GM04504 (cell line): ENCODE measurements around the gene DOCK6.
"Not testable (repeated sequence)": the region's sequence is repeated elsewhere in the genome, so short reads cannot be mapped to it uniquely, and the experiment has no call there.

Experiments
- DNase-seq: peaks from one replicate; pipeline ENCODE4 v3.0.0-alpha.2; 2012; ENCODE audit warnings: low read depth

Gene DOCK6

GRCh38 chr19:11172576-11172975, 89.7 kb downstream of the DOCK6 start:
- no peak for DNase-seq

GRCh38 chr19:11171144-11171543, 91.2 kb downstream of the DOCK6 start:
- DNase-seq, result no peak

GRCh38 chr19:11169896-11170678, 92.2 kb downstream of the DOCK6 start:
- no peak for DNase-seq

GRCh38 chr19:11168568-11168967, 93.8 kb downstream of the DOCK6 start:
- DNase-seq, result peak; percentile 94

- DNase-seq, result peak; percentile 84
Observed at GRCh38 chr19:11166281-11167142, 95.8 kb downstream of the DOCK6 start.

- no peak for DNase-seq
Observed at GRCh38 chr19:11165486-11166030, 96.8 kb downstream of the DOCK6 start.

GRCh38 chr19:11164879-11165406, 97.4 kb downstream of the DOCK6 start:
- DNase-seq, result peak; percentile 91

GRCh38 chr19:11164296-11164695, 98.0 kb downstream of the DOCK6 start:
- no peak for DNase-seq

- not testable (repeated sequence) for DNase-seq
Observed at GRCh38 chr19:11160440-11160768, 101.9 kb downstream of the DOCK6 start.

- no peak for DNase-seq
Observed at GRCh38 chr19:11159598-11160439, 102.5 kb downstream of the DOCK6 start.

GRCh38 chr19:11155373-11156120, 106.8 kb downstream of the DOCK6 start, which contains the start of gene SPC24:
Gene SPC24 (minus strand): TSS chr19:11155782. CDS start chr19:11155776, 6 bp downstream.
- DNase-seq, result peak; percentile 97

- DNase-seq, result no peak
Observed at GRCh38 chr19:11154683-11155047, 107.7 kb downstream of the DOCK6 start.

GRCh38 chr19:11152318-11153062, 109.8 kb downstream of the DOCK6 start:
- DNase-seq, result peak; percentile 74

- DNase-seq, result no peak
Observed at GRCh38 chr19:11151181-11151580, 111.1 kb downstream of the DOCK6 start.
